Measurements from ENCODE around the gene UNC80. TPM values are rescaled to one million over a fixed set of nuclear protein-coding genes. Genes with fewer than 3 reads are reported as not detected.

Gene UNC80
- total RNA-seq, 1 experiment from 2014 or later, result not detected

- H3K79me2 ChIP-seq (ENCODE audit: low read depth), result no peaks in the 10 kb centered on the region
- H3K27me3 ChIP-seq (ENCODE audit: insufficient read depth, low read depth), result no peaks in the 10 kb centered on the region
- TF ChIP-seq, protein P1, sequence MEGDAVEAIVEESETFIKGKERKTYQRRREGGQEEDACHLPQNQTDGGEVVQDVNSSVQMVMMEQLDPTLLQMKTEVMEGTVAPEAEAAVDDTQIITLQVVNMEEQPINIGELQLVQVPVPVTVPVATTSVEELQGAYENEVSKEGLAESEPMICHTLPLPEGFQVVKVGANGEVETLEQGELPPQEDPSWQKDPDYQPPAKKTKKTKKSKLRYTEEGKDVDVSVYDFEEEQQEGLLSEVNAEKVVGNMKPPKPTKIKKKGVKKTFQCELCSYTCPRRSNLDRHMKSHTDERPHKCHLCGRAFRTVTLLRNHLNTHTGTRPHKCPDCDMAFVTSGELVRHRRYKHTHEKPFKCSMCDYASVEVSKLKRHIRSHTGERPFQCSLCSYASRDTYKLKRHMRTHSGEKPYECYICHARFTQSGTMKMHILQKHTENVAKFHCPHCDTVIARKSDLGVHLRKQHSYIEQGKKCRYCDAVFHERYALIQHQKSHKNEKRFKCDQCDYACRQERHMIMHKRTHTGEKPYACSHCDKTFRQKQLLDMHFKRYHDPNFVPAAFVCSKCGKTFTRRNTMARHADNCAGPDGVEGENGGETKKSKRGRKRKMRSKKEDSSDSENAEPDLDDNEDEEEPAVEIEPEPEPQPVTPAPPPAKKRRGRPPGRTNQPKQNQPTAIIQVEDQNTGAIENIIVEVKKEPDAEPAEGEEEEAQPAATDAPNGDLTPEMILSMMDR (conservative IDR thresholded peaks at IDR 0.05), result peak; percentile 72
- no peak for TF ChIP-seq EZH2 (IDR thresholded peaks at IDR 0.05; ENCODE audit: low read depth)
- DNase-seq, result peak in 1 of 2 experiments; percentile 23
- H3K36me3 ChIP-seq (ENCODE audit: low read depth), result no peaks in the 10 kb centered on the region
- H3K27ac ChIP-seq, result no peak overlapping the region
- no peaks in the 10 kb centered on the region for H4K20me1 ChIP-seq (ENCODE audit: insufficient read depth)
- ChIA-PET CTCF (interaction anchor here (0.6 to 0.7 kb wide), 6 partner anchors 33 to 558 kb away, joined by 3 to 5 read pairs (median 4); no protein-coding TSS in a partner anchor), POLR2A (ENCODE audit: unreplicated experiment) (interaction anchor here (0.6 kb wide), 1 partner anchor 88 kb away, joined by 4 read pairs; no protein-coding TSS in a partner anchor)
- intact Hi-C loops (cut with micrococcal nuclease; ENCODE audit: unreplicated experiment), result loop anchor here (2.0 to 10.0 kb wide), 3 partner anchors 386 to 626 kb away; partner anchors contain the start of gene MAP2
- H3F3A ChIP-seq (ENCODE audit: insufficient read depth, low read depth), result no peaks in the 10 kb centered on the region
- H2AFZ ChIP-seq, result no peak overlapping the region
- H3K9me3 ChIP-seq (ENCODE audit: insufficient read depth, low read depth), result no peaks in the 10 kb centered on the region
- no peak overlapping the region for H3K4me3 ChIP-seq
- BruUV-seq (replicated peaks), result no TSS peak
- H3K9me2 ChIP-seq (ENCODE audit: insufficient read depth), result no peaks in the 10 kb centered on the region
- H3K4me1 ChIP-seq (replicated peaks; ENCODE audit: insufficient read depth), result no peaks in the 10 kb centered on the region
- H3K4me2 ChIP-seq, result no peak overlapping the region
Measured at GRCh38 chr2:209960676-209961630, 189.3 kb downstream of the UNC80 start.

- ChIA-PET POLR2A (ENCODE audit: unreplicated experiment) (no interaction called here), CTCF (interaction anchor here (0.7 kb wide), 1 partner anchor 407 kb away, joined by 3 read pairs; no protein-coding TSS in a partner anchor)
- Histone ChIP-seq H3K79me2 (ENCODE audit: low read depth) (no peaks in the 10 kb centered on the region), H3F3A (ENCODE audit: insufficient read depth, low read depth) (no peaks in the 10 kb centered on the region), H3K27ac (no peak overlapping the region), H3K36me3 (ENCODE audit: low read depth) (no peaks in the 10 kb centered on the region), H3K4me1 (replicated peaks; ENCODE audit: insufficient read depth) (no peaks in the 10 kb centered on the region), H4K20me1 (ENCODE audit: insufficient read depth) (no peaks in the 10 kb centered on the region), H3K4me3 (no peak overlapping the region), H3K4me2 (no peak overlapping the region), H3K27me3 (ENCODE audit: insufficient read depth, low read depth) (no peaks in the 10 kb centered on the region), H2AFZ (no peak overlapping the region), H3K9me3 (ENCODE audit: insufficient read depth, low read depth) (no peaks in the 10 kb centered on the region), H3K9me2 (ENCODE audit: insufficient read depth) (no peaks in the 10 kb centered on the region)
- DNase-seq, result no peak
- intact Hi-C loops (cut with micrococcal nuclease; ENCODE audit: unreplicated experiment), result loop anchor here (10.0 kb wide), 1 partner anchor 391 kb away; no protein-coding TSS in a partner anchor
- BruUV-seq (replicated peaks), result no TSS peak
- no peak for TF ChIP-seq EZH2 (IDR thresholded peaks at IDR 0.05; ENCODE audit: low read depth)
- TF ChIP-seq, protein P1 (conservative IDR thresholded peaks at IDR 0.05), result no peak
Measured at GRCh38 chr2:209965723-209966122, 194.1 kb downstream of the UNC80 start.

GRCh38 chr2:209969692-209970091, 198.1 kb downstream of the UNC80 start:
- H3K36me3 ChIP-seq (ENCODE audit: low read depth), result no peaks in the 10 kb centered on the region
- no peaks in the 10 kb centered on the region for H3K9me3 ChIP-seq (ENCODE audit: insufficient read depth, low read depth)
- no TSS peak for BruUV-seq (replicated peaks)
- H3K4me2 ChIP-seq, result no peak overlapping the region
- ChIA-PET CTCF (interaction anchor here (0.7 kb wide), 1 partner anchor 1562 kb away, joined by 4 read pairs; no protein-coding TSS in a partner anchor), POLR2A (ENCODE audit: unreplicated experiment) (no interaction called here)
- H2AFZ ChIP-seq, result no peak overlapping the region
- H3K27me3 ChIP-seq (ENCODE audit: insufficient read depth, low read depth), result no peaks in the 10 kb centered on the region
- no peak overlapping the region for H3K27ac ChIP-seq
- no peak for TF ChIP-seq EZH2 (IDR thresholded peaks at IDR 0.05; ENCODE audit: low read depth)
- TF ChIP-seq, protein P1 (conservative IDR thresholded peaks at IDR 0.05), result no peak
- no peaks in the 10 kb centered on the region for H3K79me2 ChIP-seq (ENCODE audit: low read depth)
- intact Hi-C loops (cut with micrococcal nuclease; ENCODE audit: unreplicated experiment), result loop anchor here (5.0 to 10.0 kb wide), 2 partner anchors 395 to 428 kb away; no protein-coding TSS in a partner anchor
- no peaks in the 10 kb centered on the region for H3F3A ChIP-seq (ENCODE audit: insufficient read depth, low read depth)
- DNase-seq, result no peak
- no peaks in the 10 kb centered on the region for H4K20me1 ChIP-seq (ENCODE audit: insufficient read depth)
- H3K4me3 ChIP-seq, result no peak overlapping the region
- H3K9me2 ChIP-seq (ENCODE audit: insufficient read depth), result no peaks in the 10 kb centered on the region
- no peaks in the 10 kb centered on the region for H3K4me1 ChIP-seq (replicated peaks; ENCODE audit: insufficient read depth)

All from PC-9 (cell line).